HG03521 (cell line): Measurements from ENCODE around the gene WDR20.
"Not testable (repeated sequence)": the region's sequence is repeated elsewhere in the genome, so short reads cannot be mapped to it uniquely, and the experiment has no call there.

Experiments used
- ATAC-seq: cut with Tn5 transposase; IDR thresholded peaks from one replicate; pipeline ENCODE4 v1.9.1; 2021; ENCODE audit warnings: mild to moderate bottlenecking, moderate library complexity; ENCODE audit not compliant: unreplicated experiment

The WDR20 gene

DNA sequence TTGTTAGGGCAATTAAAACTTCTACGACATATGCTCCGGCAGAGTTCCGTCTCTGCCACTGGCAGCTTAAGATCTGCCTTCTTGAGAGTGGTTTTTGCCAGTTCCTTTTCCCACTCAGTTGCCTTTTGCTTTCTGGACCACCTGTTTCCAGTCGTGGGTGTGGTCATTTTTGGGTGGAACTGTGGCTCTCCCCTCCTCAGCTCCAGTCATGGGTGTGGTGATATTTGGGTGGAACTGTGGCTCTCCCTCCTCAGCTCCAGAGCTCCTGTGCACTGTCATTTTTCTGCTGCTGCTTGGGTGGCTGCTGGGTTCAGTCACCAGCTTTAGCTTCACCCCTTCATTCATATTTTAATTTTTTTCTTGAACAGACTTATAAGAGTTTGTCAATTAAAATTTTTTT lies 25.3 kb downstream of the WDR20 start:
- ATAC-seq = no peak

DNA sequence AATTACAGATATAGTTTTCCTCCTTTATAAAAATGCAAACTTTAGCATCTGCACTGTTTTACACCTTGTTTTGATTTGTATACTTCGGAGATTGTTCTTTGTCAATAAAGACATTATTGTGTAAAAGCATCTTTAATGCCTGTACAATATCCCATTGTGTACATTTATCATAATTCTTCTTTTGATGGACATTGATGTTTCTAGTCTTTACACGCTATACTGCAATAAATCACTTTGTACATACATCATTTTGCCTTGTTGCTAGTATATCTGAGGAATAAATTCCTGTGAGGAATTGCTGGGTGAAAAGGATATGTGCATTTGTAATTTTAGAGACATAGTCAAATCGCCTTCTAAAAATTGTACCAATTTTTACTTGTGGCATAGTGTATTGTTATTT lies 30.4 kb downstream of the WDR20 start:
- ATAC-seq = no peak

DNA sequence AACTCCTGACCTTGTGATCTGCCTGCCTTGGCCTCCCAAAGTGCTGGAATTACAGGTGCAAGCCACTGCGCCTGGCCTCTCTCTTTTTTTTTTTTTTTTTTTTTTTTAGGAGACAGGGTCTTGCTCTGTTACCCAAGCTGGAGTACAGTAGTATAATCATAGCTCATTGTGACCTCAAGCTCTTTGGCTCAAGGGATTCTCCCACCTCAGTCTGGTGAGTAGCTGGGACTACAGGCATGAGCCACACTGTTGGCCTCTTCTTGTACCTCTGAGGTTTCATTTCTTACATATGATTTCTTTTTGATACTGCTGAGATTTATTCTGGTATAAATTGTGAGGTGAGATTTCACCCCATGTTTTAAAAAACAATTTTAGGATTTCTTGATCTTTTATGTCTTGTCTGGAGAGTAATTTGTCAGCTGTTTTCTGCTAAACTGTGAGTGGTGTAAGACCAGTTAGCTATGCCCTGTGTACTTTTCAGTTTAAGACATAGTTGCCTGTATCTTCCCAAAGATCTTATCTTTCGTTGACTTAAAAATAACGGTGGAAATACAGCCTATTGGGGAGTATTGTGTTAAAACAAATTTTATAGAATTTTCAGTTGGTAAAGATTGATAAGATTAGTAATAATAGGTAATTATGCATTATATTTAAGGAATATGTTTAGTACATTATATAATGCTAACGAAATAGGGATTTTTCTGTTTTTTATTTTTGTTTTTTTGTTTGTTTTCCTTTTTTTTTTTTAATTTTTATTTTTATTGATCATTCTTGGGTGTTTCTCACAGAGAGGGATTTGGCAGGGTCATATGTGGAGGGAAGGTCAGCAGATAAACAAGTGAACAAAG lies 31.7 kb downstream of the WDR20 start:
- ATAC-seq = no peak

DNA sequence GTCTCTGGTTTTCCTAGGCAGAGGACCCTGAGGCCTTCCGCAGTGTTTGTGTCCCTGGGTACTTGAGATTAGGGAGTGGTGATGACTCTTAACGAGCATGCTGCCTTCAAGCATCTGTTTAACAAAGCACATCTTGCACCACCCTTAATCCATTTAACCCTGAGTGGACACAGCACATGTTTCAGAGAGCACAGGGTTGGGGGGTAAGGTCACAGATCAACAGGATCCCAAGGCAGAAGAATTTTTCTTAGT lies 32.2 kb downstream of the WDR20 start:
- not testable (repeated sequence) for ATAC-seq

DNA sequence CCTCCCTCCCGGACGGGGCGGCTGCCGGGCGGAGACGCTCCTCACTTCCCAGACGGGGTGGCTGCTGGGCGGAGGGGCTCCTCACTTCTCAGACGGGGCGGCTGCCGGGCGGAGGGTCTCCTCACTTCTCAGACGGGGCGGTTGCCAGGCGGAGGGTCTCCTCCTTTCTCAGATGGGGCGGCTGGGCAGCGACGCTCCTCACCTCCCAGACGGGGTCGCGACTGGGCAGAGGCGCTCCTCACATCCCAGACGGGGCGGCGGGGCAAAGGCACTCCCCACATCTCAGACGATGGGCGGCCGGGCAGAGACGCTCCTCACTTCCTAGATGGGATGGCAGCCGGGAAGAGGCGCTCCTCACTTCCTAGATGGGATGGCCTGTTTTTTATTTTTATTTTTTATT lies 33.0 kb downstream of the WDR20 start:
- ATAC-seq = not testable (repeated sequence)

DNA sequence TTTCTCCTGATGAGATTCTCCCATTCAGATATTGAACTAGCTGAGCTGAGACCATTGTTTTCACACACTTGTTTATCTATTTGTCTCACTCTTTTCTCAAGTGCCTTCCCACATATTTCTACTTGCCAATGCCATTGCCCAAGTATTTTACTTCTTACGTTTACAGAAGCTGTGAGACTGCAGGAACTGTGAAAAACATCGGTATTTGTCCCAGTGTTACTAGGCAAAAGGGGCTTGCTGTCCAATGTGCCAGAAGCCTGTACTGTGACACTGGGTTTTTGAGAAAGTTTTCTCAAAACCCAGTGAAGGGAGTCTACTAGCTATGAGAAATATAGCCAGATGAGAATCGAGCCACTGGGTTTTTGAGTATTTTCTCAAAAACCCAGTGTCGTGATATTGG lies 37.5 kb downstream of the WDR20 start:
- no peak for ATAC-seq

DNA sequence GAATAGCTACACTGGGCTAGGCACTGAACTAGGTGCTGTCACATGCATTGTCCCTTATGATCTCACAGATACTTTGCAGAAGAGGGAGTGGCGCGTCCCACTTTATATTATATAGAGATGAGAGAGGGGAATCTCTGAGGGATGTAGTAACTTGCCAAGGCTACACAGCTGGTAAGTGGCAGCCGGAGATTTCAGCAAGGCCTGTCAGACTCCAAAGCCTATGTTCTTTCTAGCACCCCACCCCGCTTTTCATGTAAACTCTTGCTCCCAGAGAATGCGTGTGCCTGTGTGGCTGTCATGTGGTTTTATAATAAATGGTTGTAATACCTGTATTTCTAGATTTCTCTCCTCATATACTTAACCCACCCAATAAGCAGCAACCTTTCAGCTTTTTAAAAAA lies 39.1 kb downstream of the WDR20 start:
- no peak for ATAC-seq

DNA sequence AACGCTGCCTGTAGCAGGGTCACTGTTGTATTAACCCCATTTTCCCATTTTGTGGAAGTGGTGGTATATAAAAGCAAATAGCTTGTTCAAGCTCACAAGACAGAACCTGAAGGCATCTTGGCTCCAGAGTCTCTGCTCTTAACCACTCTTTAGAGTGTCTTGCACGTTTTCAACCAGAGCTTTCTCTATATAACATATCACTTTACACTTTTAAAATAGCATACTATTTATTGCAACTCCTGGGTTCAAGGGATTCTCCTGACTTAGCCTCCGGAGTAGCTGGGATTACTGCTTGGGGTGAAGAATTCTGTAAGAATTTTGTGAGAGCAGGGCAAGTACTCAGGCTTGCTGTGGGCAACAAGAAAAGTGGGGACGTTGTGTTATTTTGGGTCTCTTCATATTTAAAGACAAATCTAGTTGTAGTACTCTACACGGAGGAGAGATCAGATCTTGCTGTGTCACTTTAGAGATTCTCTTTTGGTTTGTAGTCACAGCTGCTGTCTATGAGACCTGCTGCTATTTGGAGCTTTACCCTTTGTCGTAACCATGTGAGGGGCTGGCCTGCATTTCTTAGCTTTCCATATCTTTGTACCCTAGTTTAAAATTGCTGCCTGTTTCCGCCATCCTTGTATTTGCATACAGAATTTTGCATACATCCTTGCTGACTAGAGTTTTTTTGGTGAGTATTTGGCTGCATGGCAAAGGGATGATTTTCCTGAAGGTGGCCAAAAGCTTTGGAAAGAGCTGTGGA lies 40.7 kb downstream of the WDR20 start:
- no peak for ATAC-seq

DNA sequence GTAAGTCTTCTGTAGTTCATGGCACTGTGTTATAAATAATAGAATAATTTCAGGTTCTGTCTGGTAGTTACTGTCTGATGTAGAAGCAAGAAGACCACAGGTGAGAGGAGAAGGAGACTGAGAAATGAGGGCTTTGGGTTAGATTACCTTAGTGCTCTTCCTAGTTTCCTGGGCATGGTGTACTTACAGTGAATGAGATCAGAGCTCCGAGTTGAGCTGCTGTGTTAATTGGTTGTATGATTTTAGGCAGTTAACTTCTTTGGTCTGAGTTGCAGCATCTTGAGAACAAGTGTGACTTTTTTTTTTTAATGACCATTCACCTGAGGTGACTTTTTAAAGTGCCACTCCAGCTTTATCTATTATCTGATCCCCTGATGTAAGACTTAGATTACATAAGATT lies 41.5 kb downstream of the WDR20 start:
- no peak for ATAC-seq

DNA sequence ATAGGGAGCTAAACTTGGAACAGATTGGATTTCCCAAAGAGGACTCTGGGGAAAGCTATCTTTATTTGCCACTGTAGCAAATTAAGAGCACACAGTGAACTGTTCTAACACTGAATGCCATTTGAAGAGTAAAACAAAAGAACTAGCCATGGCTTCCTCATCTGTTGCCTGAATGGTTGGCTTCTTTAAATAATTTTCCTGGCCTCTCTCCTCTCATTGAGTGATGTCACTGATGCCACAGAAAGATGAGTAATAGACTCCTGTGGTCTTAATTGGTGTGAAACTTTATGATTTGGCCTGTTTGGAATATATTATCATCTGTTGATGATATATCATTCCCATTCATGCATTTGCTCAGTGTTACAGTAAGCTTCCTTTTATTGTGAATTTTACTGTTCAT lies 42.5 kb downstream of the WDR20 start:
- ATAC-seq = no peak

DNA sequence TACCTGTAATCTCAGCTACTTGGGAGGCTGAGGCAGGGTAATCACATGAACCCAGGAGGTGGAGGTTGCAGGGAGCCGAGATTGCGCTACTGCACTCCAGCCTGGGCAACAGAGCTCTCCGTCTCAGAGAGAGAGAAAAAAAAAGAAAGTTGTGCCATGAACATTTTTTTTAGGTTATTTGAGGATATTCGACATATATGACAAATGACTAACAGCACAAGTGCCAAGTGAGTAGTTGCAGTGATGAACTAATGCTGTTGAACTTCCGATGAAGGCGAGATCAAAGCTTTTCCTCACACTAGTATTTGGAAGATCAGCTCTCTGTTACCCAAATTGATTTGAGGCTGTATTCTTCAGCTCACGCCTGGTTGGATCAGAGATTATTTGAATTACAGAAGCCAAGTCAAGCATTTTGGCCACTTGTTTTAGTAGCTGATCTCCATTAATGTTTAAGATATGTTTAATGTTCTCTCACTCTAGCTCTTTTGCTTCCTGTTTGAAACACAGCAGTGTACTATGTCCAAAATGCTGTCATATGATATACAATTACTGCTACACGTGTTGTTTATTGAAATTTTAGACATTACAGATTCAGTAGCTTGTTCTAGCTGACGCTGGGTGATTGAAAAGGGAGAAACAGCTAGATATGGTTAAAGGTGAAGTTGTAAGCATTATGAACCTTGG lies 43.4 kb downstream of the WDR20 start:
- ATAC-seq = no peak

DNA sequence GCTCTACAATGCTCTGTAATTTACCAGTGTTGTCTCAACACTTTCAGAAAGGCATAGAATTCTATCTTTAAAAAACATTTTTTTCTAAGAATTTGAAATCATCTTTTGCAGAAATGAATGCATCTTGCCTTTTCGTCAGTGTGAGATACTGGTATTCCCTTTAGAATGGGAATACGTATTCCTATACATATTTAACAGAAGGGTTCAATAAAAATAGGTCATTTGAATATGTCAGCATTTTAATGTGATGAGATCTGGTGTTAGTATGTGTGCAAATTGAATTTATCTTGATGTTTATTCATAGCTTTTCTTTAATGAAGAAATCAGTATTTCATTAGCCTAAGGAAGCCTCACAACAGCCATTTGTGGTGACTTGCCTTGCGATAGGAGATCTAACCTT lies 44.2 kb downstream of the WDR20 start:
- ATAC-seq = no peak

DNA sequence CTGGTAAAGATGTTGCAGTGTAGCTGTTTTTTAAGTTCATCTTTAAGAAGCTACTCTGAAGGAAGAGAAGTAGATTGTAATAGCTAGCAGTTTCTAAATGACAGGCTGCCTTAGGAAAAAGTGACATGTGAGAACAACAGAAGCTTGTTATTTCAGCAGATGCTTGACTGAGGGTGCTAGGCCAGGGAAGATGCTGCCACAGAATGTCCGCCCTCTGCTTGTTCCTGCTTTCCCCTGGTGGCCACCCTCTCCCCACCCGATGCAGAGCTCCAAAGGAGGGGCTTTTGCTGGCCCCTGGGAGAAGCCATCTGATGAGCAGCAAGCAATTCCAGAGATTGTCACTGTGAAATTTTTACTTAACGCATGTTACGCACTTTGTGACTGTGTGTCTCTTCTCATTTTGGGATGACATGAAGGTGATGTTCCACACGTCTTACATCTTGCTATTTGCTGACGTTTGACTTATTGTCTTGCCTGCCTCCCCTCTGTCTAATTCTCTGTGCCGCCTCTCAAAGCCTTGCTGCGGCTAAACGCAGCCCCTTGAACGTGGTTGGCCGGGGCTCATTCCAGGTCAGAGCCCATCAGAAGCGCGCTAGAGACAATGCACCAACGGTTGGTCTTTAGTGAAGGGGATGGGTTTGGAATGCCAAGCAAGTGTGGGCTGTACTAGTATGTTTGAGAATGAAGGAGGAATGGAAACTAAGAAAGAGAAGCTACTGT lies 44.8 kb downstream of the WDR20 start:
- ATAC-seq = no peak

DNA sequence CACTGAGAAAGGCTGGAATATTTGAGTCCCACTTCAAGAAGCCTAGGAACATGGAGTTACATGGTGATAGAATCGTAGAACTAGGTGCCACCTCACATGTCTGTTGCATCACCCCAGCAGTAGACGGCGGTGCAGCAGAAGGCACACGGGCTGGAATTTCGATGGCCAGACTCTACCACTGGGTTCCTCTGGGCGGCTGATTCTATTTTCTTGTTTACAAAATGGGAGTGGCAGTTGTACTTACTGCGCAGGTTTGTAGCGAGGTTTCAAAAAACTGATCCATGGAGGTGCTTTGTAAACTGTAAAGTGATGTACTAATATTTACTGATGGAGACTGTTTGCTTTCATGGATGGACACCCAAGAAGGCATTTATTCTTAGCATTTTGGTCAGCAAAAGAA lies 45.7 kb downstream of the WDR20 start:
- no peak for ATAC-seq

DNA sequence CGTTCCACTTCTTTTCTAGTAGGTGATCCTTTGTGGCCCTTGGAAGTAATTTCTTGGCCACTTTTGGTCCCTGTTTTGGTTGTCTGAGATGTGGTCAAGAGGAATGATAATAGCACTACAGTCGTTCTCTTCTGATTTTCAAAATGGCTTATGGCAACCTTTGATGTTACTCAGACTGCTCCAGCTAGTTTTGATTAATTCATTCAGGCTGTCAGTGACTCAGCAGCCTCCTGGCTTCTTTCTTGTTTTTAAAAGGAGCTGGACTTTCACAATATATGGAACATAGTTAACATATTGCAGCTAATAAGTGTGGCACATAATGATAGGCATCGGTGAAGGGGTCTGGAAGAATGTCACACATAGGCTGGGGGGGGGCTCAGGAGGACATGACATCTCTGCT lies 47.3 kb downstream of the WDR20 start:
- no peak for ATAC-seq

DNA sequence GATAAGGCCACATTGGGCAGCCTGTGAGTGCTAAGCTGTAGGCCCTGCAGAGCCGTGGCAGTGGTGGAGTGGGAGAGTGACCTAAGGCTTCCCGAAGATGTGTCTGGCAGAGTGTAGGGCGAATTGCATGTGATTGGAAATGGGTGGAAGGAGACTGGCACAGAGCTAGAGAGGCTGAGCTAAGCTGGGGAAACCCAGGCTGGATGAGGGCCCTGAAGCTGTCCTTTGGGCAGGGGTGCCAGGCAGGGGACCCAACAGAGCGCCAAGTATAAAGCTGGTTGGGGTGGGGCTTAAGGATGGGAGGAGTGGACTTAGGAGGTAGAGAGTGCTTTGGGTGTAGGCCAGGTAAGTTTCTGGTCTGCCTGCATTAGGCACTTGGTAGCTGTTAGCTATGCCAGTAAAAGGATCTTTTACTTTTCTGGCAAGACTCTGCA lies 47.9 kb downstream of the WDR20 start:
- ATAC-seq = no peak

DNA sequence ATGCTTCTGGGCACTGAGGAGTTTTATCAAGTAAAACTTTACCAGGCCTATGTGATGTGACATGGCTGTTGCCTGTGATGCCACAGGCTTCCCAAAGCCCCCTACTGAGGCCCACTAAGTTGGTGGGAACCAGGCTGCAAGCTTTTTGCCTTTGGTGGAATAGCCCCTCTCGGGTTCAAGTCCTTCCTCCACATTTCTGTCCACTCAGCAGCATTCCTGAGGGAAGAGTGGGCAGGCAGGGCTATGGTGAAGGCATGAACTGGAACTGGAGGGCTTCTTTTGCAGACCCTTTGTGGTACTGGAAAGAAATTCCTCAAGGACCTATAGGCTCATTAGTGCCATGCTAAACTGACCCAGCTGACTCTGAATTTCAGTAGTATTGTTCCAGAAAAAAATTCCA lies 48.5 kb downstream of the WDR20 start:
- ATAC-seq = no peak

DNA sequence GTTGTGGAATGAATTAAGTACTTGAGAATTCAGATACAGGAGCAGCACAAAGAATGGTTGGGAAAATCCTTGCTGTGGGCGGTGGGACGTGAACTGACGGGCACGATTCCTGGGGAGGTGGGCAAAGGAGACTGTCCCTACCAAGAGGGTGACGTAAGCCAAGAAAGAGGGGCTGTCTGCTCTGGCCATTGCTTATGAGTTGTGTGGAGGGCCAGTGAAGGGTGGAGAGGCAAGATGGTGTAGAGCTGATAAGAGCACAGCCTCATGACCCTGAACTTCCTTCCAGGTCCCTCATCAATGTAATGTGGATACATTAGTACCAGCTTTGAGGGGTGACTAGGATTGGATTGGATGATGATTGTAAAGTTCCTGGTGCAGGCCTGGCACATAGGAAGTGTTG lies 50.2 kb downstream of the WDR20 start:
- no peak for ATAC-seq

DNA sequence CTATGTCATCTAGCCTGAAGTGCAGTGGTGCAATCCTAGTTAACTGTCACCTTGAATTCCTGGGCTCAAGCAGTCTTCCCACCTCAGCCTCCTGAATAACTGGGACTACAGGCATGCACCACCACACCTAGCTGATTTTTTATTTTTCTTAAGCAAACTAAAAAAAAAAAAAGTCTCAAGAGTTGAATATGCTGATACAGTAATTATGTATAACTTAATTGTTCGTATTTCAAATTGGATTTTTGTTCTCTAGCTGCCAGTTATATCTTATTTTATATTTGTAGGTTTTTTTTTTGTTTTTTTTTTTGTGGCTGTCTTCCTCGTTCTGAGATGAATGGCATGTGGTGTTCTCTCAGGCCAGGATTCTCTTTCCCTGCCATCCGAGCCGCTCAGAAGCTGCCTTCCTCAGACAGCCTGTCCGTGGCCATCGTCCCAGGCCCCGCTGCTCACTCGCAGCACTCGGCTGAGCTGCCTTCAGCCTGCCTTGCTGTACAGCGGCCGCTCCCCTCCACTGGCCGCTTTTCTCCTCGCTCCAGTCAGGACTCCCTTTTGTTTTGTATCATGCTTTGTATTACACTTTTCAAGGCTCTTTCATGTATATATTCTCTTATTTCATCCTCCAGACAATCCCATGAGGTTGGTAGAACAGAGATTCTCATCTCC lies 53.3 kb downstream of the WDR20 start:
- ATAC-seq = no peak

DNA sequence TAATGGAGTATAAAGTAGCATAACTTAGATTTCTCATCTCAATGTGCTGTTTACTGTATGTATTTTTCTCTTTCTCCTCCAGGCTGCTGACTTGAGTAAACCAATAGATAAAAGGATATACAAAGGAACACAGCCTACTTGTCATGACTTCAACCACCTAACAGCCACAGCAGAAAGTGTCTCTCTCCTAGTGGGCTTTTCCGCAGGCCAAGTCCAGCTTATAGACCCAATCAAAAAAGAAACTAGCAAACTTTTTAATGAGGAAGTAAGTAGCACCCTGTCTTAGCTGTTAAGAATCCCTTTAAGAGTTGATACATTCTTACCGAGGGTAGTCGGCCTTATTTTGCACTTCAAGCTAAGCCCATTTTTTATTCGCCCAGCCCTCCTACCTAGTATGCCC lies 55.2 kb downstream of the WDR20 start:
- no peak for ATAC-seq

DNA sequence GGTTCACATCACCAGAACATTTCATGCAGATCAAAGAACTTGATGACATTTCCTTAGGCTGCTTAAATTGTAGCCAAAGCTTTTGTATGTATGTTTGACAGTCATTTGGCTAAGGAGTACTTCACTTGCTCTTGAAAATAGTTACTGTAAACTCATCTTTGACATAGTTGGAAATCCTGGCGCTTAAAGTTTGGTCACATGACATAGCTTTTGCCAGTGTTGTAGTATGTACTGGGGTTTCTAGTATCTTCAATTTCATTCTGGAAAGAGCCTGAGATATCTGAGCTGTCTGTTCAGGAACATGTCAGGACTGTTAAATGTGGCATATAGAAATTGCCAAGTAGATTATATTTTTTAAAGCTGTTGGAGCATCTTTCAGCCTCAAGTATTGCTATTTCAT lies 55.7 kb downstream of the WDR20 start:
- no peak for ATAC-seq
